CD4-positive, alpha-beta T cell (primary cell): ENCODE measurements around the gene TMEM30A. TPM values are rescaled to one million over a fixed set of nuclear protein-coding genes. Genes with fewer than 3 reads are reported as not detected.

Experiments
- ATAC-seq: fragments of 200-7000 bp; cut with Tn5 transposase; one replicate; pipeline ENCODE4 v1.10.0; 2022; ENCODE audit warnings: mild to moderate bottlenecking; ENCODE audit not compliant: poor library complexity
- CTCF ChIA-PET: fragments of 350-600 bp; sonication (Branson Sonifier 250); formaldehyde crosslinking; loops from one replicate; lab custom pipeline; 2021; ENCODE audit warnings: antibody characterized with exemption, inconsistent platforms; lab: Charles Lee
- POLR2A ChIA-PET: fragments of 350-600 bp; sonication (Branson Sonifier 250); formaldehyde crosslinking; loops from one replicate; lab custom pipeline; 2021; ENCODE audit warnings: antibody characterized with exemption, inconsistent platforms; lab: Charles Lee
- DNase-seq, 14 experiments: peaks; one replicate each; pipeline ENCODE4 v3.0.0-alpha.2; 2013 to 2020; ENCODE audit warnings: mixed read lengths in 2 of 14
- H3K27ac ChIP-seq, 2 donors: one replicate each; pipeline versions ENCODE4 v1.5.1 to v1.7.0; 2013; ENCODE audit warnings: low read length in 2 of 2, low read depth in 1 of 2, mild to moderate bottlenecking in 1 of 2
- H3K27me3 ChIP-seq, 2 experiments: 1 replicate in 1 of 2; 2 replicates in 1 of 2; pipeline versions ENCODE4 v1.6.1 to v1.7.0; 2013; ENCODE audit warnings: low read length in 2 of 2, control low read depth in 1 of 2, mild to moderate bottlenecking in 1 of 2, moderate library complexity in 1 of 2; ENCODE audit not compliant: insufficient read depth in 2 of 2, control insufficient read depth in 1 of 2
- H3K36me3 ChIP-seq: one replicate; pipeline ENCODE4 v1.6.1; 2013; ENCODE audit warnings: low read length, control low read depth; ENCODE audit not compliant: insufficient read depth
- H3K4me1 ChIP-seq: one replicate; pipeline ENCODE4 v1.6.1; 2013; ENCODE audit warnings: low read length, control low read depth; ENCODE audit not compliant: insufficient read depth
- H3K4me3 ChIP-seq: one replicate; pipeline ENCODE4 v1.5.1; 2013; ENCODE audit warnings: mild to moderate bottlenecking, low read length, moderate library complexity
- H3K9me3 ChIP-seq, 2 experiments: 1 replicate in 1 of 2; 2 replicates in 1 of 2; pipeline versions ENCODE4 v1.6.1 to v1.7.0; 2013; ENCODE audit warnings: low read length in 2 of 2, mild to moderate bottlenecking in 2 of 2, control low read depth in 1 of 2, moderate library complexity in 1 of 2; ENCODE audit not compliant: control insufficient read depth in 1 of 2, insufficient read depth in 1 of 2
- H3K27ac Mint-ChIP-seq: one replicate; pipeline ENCODE4 v1.8.0; 2020; ENCODE audit warnings: mixed read lengths
- H3K27me3 Mint-ChIP-seq: one replicate; pipeline ENCODE4 v1.8.0; 2021; ENCODE audit warnings: mixed read lengths
- H3K36me3 Mint-ChIP-seq: one replicate; pipeline ENCODE4 v1.8.0; 2021; ENCODE audit warnings: low read depth, mixed read lengths
- H3K4me1 Mint-ChIP-seq: one replicate; pipeline ENCODE4 v1.8.0; 2021; ENCODE audit warnings: low read depth, mixed read lengths
- H3K4me3 Mint-ChIP-seq: one replicate; pipeline ENCODE4 v1.8.0; 2020; ENCODE audit warnings: mild to moderate bottlenecking, mixed read lengths
- H3K9me3 Mint-ChIP-seq: one replicate; pipeline ENCODE4 v1.8.0; 2020; ENCODE audit warnings: mixed read lengths
- intact Hi-C, 2 experiments: fragments of 100-400 bp; cut with DNase I in 1 of 2; cut with micrococcal nuclease in 1 of 2; formaldehyde crosslinking; loops; one replicate each; pipeline versions ENCODE4 v1.15.1 to v1.9.0; 2023 to 2025; cut with DNase I, micrococcal nuclease
- total RNA-seq, 174 experiments: library from RNA in 2 of 174; stranded (reverse) in 2 of 174; gene quantifications; one replicate each; pipeline ENCODE4 v1.2.3 and lab custom pipeline; 2021 to 2026
- TF ChIP-seq, protein P1 (sequence below): fragments of 200-600 bp; IDR thresholded peaks from one replicate; pipeline ENCODE4 v1.8.0; 2022; ENCODE audit warnings: antibody characterized with exemption, mild to moderate bottlenecking

Gene TMEM30A
- total RNA-seq, 2 experiments from 2014 or later, result 29.8 to 33.2 TPM

DNA sequence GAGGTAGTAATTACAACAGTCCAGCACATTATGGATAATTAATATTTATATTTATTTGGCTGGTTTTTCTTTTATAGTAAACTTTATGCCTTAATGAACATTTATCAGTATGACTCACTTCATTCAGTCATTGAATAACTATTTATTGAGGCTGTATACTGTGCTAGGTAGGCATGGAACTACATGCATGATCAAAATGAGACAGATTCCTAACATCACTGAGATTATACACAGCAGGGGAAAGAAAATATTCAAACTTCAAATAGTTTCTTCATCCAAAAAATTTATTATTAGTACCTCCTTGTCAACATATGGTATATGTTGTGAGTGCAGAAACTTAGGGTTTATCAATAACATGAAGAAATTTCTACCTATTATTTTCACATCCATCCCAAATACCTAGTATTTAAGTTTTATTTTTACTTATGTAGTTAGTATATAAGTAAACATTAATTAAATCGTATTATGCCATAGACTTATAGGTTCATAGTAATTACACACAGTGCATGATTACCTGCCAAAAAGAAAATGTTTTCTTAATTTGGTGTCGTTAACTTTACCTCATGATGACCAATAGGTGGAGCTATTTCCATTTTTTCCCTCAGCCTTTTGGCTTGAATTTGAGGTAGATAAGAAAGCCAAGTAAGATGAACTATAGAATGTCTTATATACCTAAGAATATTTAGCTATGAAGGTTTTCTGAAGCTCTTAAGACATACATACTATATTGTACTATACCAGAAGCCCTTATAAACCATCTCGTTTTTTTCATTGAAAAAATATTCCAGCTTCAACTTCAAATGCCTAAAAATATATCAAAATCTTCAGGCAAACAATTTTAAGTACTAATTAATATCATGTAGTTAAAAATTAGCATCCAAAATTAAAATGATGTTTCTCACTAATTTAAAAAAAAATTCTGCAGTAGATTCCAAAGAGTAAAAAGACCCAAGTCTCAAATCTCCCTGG lies 12.5 kb upstream of the TMEM30A start:
- no peaks in the 10 kb centered on the region for H3K9me3 Mint-ChIP-seq
- ATAC-seq, result peak; percentile 73
- H3K9me3 ChIP-seq, result no peaks in the 10 kb centered on the region
- ChIA-PET CTCF (interaction anchor here (0.6 to 1.3 kb wide), 7 partner anchors 8 to 231 kb away, joined by 3 to 4 read pairs (median 3); partner anchors contain the start of gene COX7A2), POLR2A (interaction anchor here (1.1 kb wide), 1 partner anchor 12 kb away, joined by 6 read pairs; the partner anchor contains the start of gene TMEM30A)
- peak in 3 of 14 experiments; percentile 67 to 79 (median 77) for DNase-seq
- intact Hi-C loops, result loop anchor here (1.0 to 2.0 kb wide), 2 partner anchors 229 to 230 kb away; no protein-coding TSS in a partner anchor
- no peak overlapping the region for H3K27ac Mint-ChIP-seq
- no peaks in the 10 kb centered on the region for H3K4me1 Mint-ChIP-seq
- no peaks in the 10 kb centered on the region for H3K4me1 ChIP-seq
- no peak overlapping the region for H3K27ac ChIP-seq
- H3K4me3 ChIP-seq, result no peak overlapping the region
- H3K36me3 Mint-ChIP-seq, result no peaks in the 10 kb centered on the region
- no peaks in the 10 kb centered on the region for H3K27me3 ChIP-seq
- no peak overlapping the region for H3K4me3 Mint-ChIP-seq
- TF ChIP-seq, protein P1, sequence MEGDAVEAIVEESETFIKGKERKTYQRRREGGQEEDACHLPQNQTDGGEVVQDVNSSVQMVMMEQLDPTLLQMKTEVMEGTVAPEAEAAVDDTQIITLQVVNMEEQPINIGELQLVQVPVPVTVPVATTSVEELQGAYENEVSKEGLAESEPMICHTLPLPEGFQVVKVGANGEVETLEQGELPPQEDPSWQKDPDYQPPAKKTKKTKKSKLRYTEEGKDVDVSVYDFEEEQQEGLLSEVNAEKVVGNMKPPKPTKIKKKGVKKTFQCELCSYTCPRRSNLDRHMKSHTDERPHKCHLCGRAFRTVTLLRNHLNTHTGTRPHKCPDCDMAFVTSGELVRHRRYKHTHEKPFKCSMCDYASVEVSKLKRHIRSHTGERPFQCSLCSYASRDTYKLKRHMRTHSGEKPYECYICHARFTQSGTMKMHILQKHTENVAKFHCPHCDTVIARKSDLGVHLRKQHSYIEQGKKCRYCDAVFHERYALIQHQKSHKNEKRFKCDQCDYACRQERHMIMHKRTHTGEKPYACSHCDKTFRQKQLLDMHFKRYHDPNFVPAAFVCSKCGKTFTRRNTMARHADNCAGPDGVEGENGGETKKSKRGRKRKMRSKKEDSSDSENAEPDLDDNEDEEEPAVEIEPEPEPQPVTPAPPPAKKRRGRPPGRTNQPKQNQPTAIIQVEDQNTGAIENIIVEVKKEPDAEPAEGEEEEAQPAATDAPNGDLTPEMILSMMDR, result peak; percentile 82
- H3K36me3 ChIP-seq, result no peaks in the 10 kb centered on the region
- H3K27me3 Mint-ChIP-seq, result no peaks in the 10 kb centered on the region

DNA sequence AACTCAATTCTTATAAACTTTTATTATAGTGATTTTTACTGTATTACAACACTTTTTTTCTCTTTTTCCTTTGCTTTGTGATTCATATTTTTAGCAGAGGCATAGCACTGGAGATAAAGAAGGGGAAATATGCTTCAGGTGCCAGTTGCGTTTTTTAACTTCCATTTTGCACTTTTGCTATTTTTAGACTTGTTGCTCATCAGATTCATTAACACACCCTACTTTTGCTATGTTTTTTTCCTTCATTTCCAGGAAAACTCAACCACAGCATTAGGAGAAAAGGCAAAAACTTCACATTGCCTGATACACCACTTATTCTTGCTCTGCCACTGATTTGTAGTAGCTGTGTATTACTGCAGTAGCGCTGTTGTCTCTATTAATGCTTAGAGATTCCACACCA lies 8.0 kb upstream of the TMEM30A start:
- intact Hi-C loops, result no loop called here
- Histone ChIP-seq H3K27me3 (no peaks in the 10 kb centered on the region), H3K27ac (no peak overlapping the region), H3K4me1 (no peaks in the 10 kb centered on the region), H3K4me3 (no peak overlapping the region), H3K9me3 (no peaks in the 10 kb centered on the region), H3K36me3 (peaks cover 5% of the 10 kb centered on the region)
- H3K4me1 Mint-ChIP-seq, result peaks cover 9% of the 10 kb centered on the region
- TF ChIP-seq, protein P1, result no peak
- no peak for DNase-seq
- no peak overlapping the region for H3K4me3 Mint-ChIP-seq
- POLR2A ChIA-PET, result no interaction called here
- CTCF ChIA-PET, result interaction anchor here (1.3 kb wide), 1 partner anchor 26 kb away, joined by 3 read pairs; no protein-coding TSS in a partner anchor
- ATAC-seq, result no peak
- no peak overlapping the region for H3K27ac Mint-ChIP-seq
- no peaks in the 10 kb centered on the region for H3K9me3 Mint-ChIP-seq
- no peaks in the 10 kb centered on the region for H3K27me3 Mint-ChIP-seq
- H3K36me3 Mint-ChIP-seq, result peaks cover 4% of the 10 kb centered on the region

DNA sequence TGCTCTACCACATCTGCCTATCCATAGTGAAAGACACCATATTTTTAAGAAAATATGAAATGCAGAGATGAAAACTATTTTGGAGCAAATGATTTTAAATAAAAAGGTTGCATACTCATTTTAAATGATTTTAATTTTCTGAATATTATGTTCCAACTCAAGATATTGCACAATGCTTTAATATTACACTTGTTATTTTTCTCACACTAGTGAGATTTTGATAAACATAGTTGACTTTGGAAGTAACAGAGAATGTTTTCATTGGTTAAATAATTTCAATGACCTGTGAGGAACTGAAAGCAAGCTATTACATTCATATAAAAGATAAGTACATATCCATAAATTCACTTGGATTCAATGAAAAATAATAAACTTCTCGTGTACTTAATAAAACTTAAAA lies 7.2 kb upstream of the TMEM30A start:
- H3K36me3 Mint-ChIP-seq, result peaks cover 4% of the 10 kb centered on the region
- H3K27ac Mint-ChIP-seq, result no peak overlapping the region
- POLR2A ChIA-PET, result no interaction called here
- no peak overlapping the region for H3K4me3 ChIP-seq
- DNase-seq (no peak), ATAC-seq (no peak)
- no peaks in the 10 kb centered on the region for H3K9me3 ChIP-seq
- no peaks in the 10 kb centered on the region for H3K4me1 ChIP-seq
- H3K27me3 ChIP-seq, result no peaks in the 10 kb centered on the region
- intact Hi-C loops, result no loop called here
- no peak overlapping the region for H3K27ac ChIP-seq
- H3K9me3 Mint-ChIP-seq, result no peaks in the 10 kb centered on the region
- TF ChIP-seq, protein P1, result no peak
- peaks cover 18% of the 10 kb centered on the region for H3K4me1 Mint-ChIP-seq
- peaks cover 5% of the 10 kb centered on the region for H3K36me3 ChIP-seq
- CTCF ChIA-PET, result interaction anchor here (1.3 kb wide), 1 partner anchor 25 kb away, joined by 3 read pairs; no protein-coding TSS in a partner anchor
- H3K4me3 Mint-ChIP-seq, result no peak overlapping the region
- no peaks in the 10 kb centered on the region for H3K27me3 Mint-ChIP-seq
